Activated effector memory CD4-positive, alpha-beta T cell treated with anti-CD3 and anti-CD28 coated beads, Interleukin-2, amount 50 U/mL, for 16 hours (primary cell): ENCODE data around the gene EPAS1.

Source experiments
- DNase-seq: peaks from one replicate; pipeline ENCODE4 v3.0.0-alpha.2; 2020

EPAS1 gene

DNA sequence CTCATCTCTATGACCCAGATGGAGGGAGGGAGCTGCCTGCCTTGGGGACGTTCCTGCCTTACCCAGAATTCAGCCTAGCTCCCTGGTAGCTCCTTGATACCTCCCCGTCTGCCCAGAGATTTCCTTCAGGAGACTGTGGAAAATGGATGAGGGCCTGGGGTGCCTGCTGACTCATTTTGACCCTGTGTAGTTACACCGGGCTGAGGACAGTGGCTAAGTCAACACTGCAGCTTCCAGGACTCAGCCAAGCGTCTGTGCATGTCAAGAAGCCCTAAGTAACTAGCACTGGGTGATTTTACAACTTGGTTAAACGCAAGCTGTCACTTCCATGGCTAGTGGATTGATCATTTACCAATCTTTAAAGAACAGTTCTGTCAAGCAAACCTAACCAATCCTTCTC lies 23.3 kb upstream of the EPAS1 start:
- no peak for DNase-seq

DNA sequence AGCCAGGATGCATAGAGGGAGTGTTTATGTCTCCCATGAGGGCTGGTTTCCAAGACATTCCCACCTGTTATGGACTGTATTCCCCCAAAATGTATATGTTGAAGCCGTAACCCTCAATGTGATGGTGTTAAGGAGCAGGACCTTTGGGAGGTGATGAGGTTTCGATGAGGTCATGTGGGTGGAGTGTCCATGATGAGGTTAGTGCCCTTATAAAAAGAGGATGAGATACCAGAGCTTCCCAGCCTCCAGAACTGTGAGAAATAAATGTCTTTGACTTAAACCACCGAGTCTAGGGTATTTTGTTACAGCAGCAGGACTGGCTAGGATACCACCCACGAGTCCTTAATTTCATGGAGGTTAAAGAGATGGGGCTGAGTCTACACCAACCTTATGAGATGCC lies 22.6 kb upstream of the EPAS1 start:
- no peak for DNase-seq

DNA sequence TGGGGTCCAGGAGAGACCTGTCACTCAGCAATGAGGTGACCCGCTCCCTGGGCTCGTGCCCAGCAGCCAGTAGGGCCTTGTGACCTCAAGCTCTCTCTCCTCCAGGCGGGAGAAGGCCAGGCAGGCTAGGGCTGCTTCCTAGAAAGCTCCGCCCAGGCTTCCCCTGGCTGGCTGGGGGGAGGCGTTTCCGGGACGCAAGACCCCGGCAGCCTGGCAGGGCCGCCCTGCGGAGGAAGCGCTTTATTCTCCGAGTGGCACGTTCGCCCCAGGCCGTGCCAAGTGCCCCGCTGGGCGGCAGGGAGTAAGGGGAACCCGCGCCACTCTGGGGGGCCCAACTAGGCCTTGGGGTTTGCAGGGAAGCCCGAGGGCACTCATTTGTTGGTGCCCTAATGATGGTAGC lies 21.2 kb upstream of the EPAS1 start:
- no peak for DNase-seq

DNA sequence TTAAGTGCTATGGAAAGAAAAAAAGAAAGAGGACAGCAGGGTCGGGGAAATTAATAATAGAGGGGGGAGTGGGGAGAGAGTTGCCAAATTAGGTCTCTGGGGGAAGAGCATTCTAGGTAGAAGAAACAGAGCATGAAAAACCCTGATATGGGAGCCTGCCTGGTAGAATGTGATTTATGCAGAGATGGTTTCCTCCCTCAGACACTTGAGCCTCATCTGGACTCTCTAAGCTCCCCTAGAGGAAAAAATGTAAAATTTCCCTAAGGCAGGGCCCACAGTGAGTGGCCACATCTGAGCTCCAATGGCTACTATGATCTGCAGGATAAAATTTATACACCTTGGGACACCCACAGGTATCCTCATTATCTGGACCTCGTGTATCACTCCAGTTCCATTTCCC lies 20.6 kb upstream of the EPAS1 start:
- DNase-seq, result no peak

DNA sequence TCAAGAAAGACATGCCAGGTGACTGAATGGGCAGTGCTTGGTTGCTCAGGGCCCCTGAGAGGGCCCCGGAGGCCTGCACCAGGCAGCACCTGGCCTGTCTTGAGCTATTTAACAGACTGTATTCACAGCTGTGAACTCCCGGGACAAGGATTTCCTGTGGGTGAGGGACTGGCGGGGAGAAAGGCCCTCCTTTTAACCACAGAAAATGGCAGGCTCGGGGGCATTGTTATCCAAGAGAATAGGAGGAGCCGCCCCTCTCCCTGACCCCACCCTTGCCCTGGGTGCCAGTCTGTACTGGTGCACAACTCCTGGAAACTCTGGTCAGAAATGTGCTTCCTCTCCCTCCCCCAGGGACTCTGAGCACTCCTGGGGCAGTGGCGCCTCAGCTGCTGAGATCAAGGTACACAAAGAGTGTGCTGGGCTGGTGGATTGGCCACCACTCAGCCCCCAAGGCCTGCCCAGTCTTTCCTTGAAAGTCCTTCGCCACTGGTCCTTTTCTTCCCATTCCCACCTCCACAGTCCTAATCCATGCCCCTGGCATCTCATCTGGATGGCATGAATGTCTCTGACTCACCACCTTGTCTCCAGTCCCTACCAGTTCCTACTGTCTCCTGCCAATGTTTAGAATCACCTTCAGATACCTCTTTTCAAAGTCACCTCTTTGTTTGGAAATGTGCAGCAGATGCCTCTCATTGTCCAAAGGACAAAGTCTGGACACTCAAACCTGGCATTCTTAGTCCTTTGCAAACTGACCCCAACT lies 19.6 kb upstream of the EPAS1 start:
- DNase-seq, result no peak

DNA sequence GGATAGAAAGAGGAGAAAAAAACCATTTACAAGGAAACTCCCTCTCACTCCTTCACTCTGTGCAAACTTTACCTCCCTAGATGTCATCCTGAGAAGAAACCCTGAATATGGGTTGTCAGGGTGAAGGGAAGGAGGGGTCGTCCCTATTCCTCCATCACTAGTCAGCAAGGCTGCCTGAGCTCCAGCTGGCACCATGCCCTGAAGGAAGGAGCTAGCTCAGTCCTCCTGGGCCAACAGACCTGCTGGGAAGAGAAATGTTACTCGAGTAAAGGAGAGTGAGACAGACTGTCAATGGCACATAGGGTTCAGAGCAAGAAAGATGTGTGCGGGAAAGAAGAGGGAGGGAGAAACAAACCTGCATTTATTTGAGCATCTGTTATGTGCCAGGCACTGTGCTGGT lies 18.3 kb upstream of the EPAS1 start:
- no peak for DNase-seq

DNA sequence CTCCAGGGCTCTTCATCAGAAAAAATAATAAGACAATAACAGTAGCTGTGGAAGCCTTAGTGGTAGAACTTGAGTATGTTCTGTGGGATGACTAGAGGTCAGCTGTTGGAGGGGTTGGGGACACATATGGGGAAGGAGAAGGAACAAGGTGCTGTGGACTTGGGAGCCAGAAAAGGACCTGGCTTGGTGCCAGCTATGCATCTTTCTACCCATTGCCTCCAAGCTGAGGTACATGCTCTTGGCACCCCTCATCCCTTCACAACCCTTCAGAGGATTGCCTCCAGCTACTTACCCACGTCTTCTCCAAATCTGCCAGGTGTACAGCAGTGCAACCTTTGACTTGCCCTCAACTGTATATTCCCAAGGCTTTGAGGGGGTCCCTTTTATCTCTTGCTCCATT lies 15.3 kb upstream of the EPAS1 start:
- DNase-seq, result no peak

DNA sequence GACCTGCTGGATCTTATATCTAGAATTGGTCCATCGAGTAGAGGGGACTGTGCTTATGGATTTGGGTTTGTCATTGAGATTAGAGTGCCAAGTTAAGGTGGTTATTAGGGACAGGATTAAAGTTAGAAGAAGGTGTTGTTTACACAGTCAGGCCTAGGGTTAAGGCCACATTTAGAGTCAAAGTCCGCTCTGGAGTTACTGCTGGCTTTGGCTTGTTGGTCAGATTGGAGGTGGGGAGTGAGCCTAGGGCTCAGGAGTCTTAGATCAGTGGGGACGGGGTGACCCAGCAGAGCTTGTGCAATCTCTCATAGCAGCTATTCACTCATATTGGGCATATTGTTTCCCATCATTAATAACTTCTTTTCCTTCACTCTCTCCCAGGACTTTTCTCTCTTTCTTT lies 13.5 kb upstream of the EPAS1 start:
- no peak for DNase-seq

DNA sequence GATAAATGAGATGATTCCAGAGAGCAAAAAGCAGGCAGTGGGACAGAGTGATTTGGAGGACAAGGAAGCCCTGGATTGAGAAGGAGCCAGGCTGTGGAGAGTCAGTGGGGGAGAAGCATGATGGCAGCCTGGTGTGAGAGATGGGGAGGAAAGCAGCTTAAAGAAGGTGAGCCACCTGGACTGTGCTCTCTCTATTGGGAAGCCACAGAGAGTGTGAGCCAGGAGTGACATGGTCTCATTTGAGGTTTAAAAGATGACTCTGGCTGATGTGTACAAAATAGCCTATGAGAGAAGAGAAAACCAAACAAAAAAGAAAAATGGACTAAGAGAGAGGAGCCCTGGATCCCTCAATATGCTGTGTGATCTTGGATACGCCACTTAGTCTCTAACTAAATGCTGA lies 12.9 kb upstream of the EPAS1 start:
- DNase-seq, result no peak

DNA sequence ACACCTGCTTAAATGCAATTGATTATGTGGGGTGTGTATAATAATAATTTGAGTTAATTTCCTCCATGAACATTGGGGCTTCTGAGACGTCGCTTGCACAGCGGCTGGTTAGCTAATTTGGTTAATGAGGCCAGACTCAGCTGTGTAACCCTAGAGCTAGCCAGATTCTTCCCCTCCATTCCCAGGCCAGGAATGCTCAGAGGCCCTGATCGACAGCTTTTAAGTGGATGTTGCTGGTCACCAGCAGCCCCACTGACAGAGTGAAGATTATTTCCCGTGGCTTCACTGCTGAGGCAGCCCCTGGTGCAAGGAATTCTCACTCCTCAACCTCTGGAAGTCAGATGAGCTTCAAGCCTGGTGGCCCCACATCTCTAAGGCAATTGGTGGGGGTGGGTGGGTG lies 12.4 kb upstream of the EPAS1 start:
- no peak for DNase-seq

DNA sequence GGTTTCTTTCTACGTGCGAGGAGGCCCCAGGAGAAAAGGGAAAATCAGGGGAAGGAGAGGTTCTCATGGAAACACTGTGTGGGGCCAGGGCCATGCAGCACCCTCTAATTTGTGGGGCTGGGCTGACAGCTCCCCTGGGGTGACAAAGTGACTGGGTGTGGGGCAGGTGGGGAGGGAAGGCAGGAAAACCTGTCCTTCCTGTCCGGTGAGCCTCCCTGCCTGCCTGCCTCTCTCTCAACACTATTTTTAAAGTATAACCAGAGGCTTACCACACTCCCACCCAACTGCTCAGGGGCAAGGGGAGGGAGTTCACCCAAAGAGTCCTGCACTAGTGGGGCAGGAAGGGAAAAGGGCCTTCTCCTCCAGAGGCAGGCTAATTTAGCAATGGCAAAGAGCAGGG lies 10.5 kb upstream of the EPAS1 start:
- no peak for DNase-seq

DNA sequence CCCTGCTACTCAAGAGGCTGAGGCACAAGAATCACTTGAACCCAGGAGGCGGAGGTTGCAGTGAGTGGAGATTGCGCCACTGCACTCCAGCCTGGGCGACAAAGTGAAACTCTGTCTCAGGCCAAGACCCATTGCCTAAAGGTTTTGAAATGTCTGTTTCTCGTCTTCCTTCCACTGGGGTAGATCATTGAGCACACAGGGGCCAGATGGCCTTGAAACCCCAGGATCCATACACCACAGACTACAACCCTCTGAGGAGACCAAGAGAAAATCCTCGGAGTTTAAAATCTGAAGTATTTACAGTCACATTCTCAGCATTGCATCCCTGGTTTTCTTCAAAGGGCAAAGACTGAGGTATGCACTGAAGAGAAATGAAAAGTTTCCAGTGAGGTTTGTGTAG lies 7.1 kb upstream of the EPAS1 start:
- DNase-seq, result no peak

DNA sequence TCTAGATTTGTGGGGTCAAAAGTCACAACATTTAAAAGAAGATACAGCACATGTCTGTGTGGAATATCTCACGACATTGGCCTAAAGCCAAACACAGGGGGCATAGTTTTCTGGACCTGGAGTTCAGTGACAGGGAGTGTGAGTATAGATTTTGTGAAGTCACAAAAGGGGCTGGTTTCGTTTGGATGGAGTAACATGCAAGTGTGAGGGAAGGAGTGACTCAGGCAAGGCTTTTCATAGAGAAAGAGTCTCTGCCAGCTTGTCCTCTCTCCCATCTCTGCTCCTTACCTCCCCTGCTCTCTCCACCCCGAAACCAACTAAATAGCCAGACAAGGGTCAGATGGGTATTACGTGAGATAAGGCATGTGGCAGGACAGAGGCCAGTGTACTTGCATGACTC lies 3.7 kb upstream of the EPAS1 start:
- peak; percentile 9 for DNase-seq

DNA sequence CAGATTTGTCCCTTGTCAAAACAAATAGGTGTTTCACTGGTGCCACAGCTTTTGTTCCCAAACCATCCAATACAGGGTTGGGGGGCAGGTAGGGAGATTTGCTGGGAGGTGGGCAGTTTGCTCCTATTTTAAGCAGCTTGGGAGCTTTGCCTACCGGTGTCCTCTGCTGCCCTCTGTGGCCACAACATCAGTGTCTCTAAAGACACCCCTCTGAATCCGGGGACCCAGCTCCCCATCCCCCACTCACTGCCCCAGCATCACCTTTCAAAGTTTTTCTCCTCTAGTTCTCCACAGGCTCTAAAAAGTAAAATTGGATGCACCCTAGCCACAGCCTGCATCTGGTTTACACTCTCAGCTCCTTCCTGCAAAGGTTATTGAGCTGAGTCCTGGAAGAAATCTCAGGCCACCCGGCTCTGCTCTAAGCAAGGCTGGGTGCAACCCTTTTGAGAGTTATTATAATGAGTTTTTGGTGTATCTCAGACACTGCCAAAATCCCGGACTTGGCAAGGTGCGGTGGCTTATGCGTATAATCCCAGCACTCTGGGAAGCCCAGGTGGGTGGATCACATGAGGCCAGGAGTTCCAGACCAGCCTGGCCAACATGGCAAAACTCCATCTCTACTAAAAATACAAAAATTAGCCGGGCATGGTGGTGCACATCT lies 2.9 kb upstream of the EPAS1 start:
- DNase-seq, result peak; percentile 66

DNA sequence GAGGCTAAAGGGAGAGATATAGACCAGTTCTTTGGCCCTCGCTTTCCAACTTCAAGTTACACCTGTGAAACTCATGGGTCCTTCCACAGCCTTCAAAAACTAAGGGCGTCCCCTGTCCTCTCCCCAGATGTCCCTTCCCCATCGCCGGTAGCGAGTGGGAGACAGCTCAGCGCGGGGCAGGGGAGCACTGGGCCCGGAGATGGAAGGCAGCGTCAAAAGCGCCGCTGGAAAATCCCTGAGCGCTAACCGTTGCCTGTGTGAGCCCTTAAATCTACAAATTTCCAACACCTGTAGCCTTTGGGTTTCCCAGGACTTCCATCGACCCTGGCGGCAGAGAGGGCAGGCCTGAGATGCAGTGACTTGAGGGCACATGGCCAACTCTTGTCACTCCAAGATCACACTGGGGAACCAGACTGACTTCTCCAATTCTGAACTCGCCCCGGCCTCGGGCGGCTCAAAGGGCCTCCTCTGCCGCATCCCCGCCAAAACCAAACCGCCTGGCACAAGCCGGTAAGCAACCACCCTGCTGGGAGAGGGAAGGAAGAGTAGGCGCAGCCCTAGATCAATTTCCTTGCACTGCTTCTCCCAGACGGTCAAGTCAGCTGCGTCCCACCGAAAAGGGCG lies 879 bp upstream of the EPAS1 start:
- peak; percentile 71 for DNase-seq

DNA sequence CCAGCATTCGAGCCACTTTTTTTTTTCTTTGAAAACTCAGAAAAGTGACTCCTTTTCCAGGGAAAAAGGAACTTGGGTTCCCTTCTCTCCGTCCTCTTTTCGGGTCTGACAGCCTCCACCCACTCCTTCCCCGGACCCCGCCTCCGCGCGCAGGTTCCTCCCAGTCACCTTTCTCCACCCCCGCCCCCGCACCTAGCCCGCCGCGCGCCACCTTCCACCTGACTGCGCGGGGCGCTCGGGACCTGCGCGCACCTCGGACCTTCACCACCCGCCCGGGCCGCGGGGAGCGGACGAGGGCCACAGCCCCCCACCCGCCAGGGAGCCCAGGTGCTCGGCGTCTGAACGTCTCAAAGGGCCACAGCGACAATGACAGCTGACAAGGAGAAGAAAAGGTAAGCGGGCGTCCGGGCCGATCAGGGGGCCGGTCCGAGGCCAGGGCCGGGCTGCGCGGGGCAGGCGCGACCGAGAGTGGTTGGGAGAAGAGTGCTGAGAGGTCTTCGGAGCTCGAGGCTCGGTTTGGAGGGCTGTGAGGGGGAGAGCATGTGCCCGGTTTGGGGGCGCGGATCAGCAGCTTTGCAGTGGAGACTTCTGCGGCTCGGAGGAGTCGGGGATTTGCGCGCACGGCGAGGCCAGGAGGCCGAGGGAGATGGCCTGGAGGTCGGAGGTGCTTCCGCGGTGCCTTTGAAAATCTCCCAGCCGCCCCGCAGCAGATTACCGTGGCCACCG lies 502 bp downstream of the EPAS1 start:
- peak; percentile 90 for DNase-seq

DNA sequence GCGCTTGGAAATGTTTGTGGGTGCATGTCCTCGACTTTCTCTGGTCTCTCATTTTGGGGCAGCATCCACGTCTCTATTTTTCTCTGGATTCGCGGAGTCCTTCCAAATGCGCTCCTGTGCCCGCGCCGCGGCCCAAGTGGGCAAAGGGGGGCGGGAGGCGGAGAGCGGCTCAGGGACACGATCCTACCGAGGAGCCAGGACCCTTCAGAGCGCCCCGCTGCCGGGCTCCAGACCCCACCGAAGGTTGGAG lies 990 bp downstream of the EPAS1 start:
- no peak for DNase-seq

DNA sequence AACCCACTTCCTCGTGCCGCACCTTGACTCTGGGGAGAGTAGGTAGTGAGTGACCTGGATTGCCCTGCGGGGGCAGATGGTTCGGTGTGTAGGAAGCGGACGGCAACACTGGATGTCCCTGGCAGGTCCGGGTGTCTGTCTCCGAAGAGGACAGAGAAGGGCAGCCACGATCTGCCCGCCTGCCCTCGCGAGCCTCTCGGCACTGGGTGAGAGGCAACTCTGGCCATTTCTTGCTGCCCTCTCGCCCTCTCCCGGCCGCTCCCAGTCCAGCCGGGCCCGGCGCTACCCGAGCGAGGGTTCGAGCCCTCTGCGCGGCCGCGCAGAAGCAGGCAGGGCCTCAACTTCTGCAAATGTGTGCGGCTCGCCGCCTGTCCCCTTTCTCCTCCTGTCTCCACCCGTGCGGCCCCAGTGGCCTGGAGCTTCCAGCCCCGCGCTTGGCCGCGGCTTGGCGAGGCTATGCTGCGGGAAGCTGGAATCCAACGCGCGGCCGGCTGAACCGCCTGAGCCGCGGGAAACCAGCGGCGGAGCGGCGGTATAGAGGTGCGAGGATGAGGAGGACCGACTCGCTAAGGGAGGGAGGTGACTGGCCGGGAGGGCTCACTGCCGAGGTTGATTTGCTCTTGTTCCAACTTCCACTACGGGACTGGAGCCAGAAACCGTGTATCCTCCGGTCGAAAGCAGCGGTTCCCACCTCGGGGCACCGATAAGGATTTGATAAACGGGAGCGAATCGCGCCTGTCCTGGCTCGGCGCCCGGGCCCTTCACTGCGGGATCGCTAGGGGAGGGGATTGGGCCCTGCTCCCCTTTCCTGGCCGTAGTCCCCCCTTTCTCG lies 1.5 kb downstream of the EPAS1 start:
- peak; percentile 70 for DNase-seq

DNA sequence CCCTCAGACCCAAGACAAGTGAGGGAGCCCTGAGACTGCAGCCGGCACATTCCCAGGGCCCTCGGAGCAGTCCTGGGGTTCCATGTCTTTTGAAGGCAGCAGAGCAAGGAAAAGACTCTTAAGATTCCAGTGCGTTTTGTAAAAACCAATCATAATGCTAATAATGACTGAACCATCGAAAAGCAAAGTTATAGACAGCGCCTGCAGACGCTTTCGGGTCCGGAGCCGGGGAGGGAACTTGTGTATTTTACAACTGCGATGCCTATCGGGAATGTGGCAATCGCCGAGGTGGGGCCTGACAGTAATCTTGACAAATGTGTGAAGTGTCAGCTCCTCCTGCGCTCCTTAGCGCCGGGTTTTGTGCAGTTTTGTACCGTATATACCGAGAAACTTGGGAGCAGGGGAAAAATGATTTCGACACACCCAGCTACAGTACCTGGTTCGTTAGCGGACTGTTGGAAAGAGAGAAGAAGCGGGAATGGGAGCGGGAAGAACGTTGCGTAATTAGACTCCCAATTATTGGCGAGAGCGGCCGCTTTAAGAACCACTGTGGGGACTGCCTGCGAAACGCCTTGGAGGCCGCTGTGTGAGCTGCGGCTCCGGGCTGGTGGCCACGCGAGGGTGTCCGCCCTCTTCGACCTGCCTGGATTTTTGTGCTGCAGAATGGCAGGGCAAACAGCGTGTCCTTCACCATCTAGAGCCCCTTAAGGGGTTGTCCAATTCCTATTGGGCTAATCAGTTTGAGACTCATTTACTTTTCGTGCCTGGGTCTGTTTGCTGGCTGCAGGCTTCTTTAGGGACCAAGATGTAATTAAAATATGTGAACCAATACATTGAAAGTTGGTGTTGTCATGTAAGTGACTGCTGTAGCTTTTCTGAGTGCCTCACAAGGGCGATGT lies 2.4 kb downstream of the EPAS1 start:
- no peak for DNase-seq

DNA sequence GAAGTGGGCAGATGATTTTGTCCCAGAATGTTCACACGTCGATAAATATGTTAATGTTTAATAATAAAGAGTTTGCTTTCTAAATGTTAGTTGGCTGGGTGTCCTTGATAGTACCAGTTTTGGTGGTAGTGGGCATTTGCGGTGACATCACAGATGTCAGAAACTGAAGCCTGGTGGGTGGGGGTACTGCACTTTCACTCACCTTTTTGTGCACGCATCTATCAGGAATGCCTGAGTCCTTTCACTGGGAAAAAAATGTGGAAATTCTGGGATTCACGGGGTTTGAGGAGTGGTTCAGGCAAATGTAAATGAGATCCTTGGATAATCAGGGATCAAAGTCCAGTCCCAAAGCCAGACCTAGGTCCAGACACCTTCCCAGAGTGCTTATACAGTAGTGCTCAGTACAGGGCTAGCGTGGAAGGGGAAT lies 3.2 kb downstream of the EPAS1 start:
- no peak for DNase-seq

DNA sequence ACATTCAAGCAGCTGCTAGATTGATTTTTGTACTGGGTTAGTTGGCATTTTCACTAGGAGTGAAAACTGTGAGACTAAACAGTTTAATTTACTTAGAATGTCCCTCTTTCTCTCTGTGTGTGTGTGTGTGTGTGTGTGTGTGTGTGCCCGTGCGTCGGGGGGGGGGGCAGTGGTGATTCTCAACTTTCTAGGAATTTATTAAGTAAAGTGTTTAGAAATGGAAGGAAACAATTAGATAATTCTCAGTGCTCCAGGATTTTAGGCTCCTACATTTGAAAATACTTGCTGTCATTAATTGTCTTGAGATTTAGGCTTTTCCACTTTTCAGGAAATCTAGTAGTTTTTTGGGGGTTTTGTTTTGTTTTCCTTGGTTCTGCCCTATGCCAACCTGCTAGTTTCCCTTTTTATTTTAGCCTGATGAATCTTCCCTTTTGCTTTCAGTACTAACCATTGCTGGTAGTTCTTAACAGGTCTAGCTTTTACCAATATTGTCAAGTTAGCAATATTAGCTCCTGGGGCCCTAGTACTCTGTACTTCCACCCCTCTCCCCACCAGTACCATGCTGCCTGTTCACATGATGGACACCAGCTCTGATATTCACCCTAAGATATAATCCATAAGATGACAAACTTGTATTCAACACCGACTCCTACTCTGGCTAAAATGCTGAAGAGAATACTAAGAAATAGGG lies 4.9 kb downstream of the EPAS1 start:
- DNase-seq, result no peak
